ENCODE measurements around the gene HAO2. TPM values are rescaled to one million over a fixed set of nuclear protein-coding genes. Genes with fewer than 3 reads are reported as not detected.

The HAO2 gene
- total RNA-seq, 1 donor from 2014 or later, result not detected

GRCh38 chr1:119387858-119388257 lies 19.3 kb downstream of the HAO2 start:
- no peak for TF ChIP-seq CTCF (conservative IDR thresholded peaks at IDR 0.05)
- Mint-ChIP-seq H3K27me3 (ENCODE audit: low read depth) (no peaks in the 10 kb centered on the region), H3K36me3 (ENCODE audit: low read depth) (no peaks in the 10 kb centered on the region), H3K9me3 (no peaks in the 10 kb centered on the region), H3K4me3 (no peak overlapping the region), H3K4me1 (no peaks in the 10 kb centered on the region), H3K27ac (ENCODE audit: unreplicated experiment) (no peak overlapping the region)
- no peak for DNase-seq (ENCODE audit: low read depth, low spot score)

GRCh38 chr1:119388450-119388849 lies 19.9 kb downstream of the HAO2 start:
- H3K4me1 Mint-ChIP-seq, result no peaks in the 10 kb centered on the region
- no peak for TF ChIP-seq CTCF (conservative IDR thresholded peaks at IDR 0.05)
- no peaks in the 10 kb centered on the region for H3K9me3 Mint-ChIP-seq
- no peak overlapping the region for H3K27ac Mint-ChIP-seq (ENCODE audit: unreplicated experiment)
- H3K4me3 Mint-ChIP-seq, result no peak overlapping the region
- H3K36me3 Mint-ChIP-seq (ENCODE audit: low read depth), result no peaks in the 10 kb centered on the region
- DNase-seq (ENCODE audit: low read depth, low spot score), result no peak
- no peaks in the 10 kb centered on the region for H3K27me3 Mint-ChIP-seq (ENCODE audit: low read depth)

GRCh38 chr1:119390526-119390925 lies 21.9 kb downstream of the HAO2 start:
- no peaks in the 10 kb centered on the region for H3K36me3 Mint-ChIP-seq (ENCODE audit: low read depth)
- peaks cover 3% of the 10 kb centered on the region for H3K9me3 Mint-ChIP-seq
- no peaks in the 10 kb centered on the region for H3K27me3 Mint-ChIP-seq (ENCODE audit: low read depth)
- H3K4me3 Mint-ChIP-seq, result no peak overlapping the region
- no peak overlapping the region for H3K27ac Mint-ChIP-seq (ENCODE audit: unreplicated experiment)
- DNase-seq (ENCODE audit: low read depth, low spot score), result no peak
- TF ChIP-seq CTCF (conservative IDR thresholded peaks at IDR 0.05), result no peak
- no peaks in the 10 kb centered on the region for H3K4me1 Mint-ChIP-seq

GRCh38 chr1:119391749-119392148 lies 23.2 kb downstream of the HAO2 start:
- Mint-ChIP-seq H3K36me3 (ENCODE audit: low read depth) (no peaks in the 10 kb centered on the region), H3K4me1 (no peaks in the 10 kb centered on the region), H3K27me3 (ENCODE audit: low read depth) (no peaks in the 10 kb centered on the region), H3K4me3 (no peak overlapping the region), H3K27ac (ENCODE audit: unreplicated experiment) (no peak overlapping the region), H3K9me3 (peaks cover 3% of the 10 kb centered on the region)
- no peak for TF ChIP-seq CTCF (conservative IDR thresholded peaks at IDR 0.05)
- no peak for DNase-seq (ENCODE audit: low read depth, low spot score)

GRCh38 chr1:119394085-119394484 lies 25.5 kb downstream of the HAO2 start:
- no peak overlapping the region for H3K27ac Mint-ChIP-seq (ENCODE audit: unreplicated experiment)
- no peaks in the 10 kb centered on the region for H3K27me3 Mint-ChIP-seq (ENCODE audit: low read depth)
- TF ChIP-seq CTCF (conservative IDR thresholded peaks at IDR 0.05), result no peak
- DNase-seq (ENCODE audit: low read depth, low spot score), result no peak
- H3K36me3 Mint-ChIP-seq (ENCODE audit: low read depth), result no peaks in the 10 kb centered on the region
- peaks cover 3% of the 10 kb centered on the region for H3K9me3 Mint-ChIP-seq
- H3K4me1 Mint-ChIP-seq, result no peaks in the 10 kb centered on the region
- no peak overlapping the region for H3K4me3 Mint-ChIP-seq

GRCh38 chr1:119396982-119397381 lies 28.4 kb downstream of the HAO2 start:
- Mint-ChIP-seq H3K4me1 (no peaks in the 10 kb centered on the region), H3K36me3 (ENCODE audit: low read depth) (no peaks in the 10 kb centered on the region), H3K27ac (ENCODE audit: unreplicated experiment) (no peak overlapping the region), H3K27me3 (ENCODE audit: low read depth) (no peaks in the 10 kb centered on the region), H3K9me3 (peaks cover 3% of the 10 kb centered on the region), H3K4me3 (no peak overlapping the region)
- no peak for TF ChIP-seq CTCF (conservative IDR thresholded peaks at IDR 0.05)
- no peak for DNase-seq (ENCODE audit: low read depth, low spot score)
